Measurements from ENCODE around the gene EN2.

EN2 gene

GRCh38 chr7:155491812-155492211 is 33.9 kb downstream of the EN2 start:
- H3K27ac ChIP-seq, result no peak overlapping the region
- TF ChIP-seq CTCF (conservative IDR thresholded peaks at IDR 0.05), result no peak

- no peak for TF ChIP-seq CTCF (conservative IDR thresholded peaks at IDR 0.05)
- H3K27ac ChIP-seq, result no peak overlapping the region
These were observed 36.0 kb downstream of the EN2 start for GRCh38 chr7:155493744-155494538.

- H3K27ac ChIP-seq, result no peak overlapping the region
- no peak for TF ChIP-seq CTCF (conservative IDR thresholded peaks at IDR 0.05)
These were observed 36.6 kb downstream of the EN2 start for GRCh38 chr7:155494551-155494950.

GRCh38 chr7:155495440-155496248 is 37.7 kb downstream of the EN2 start:
- no peak overlapping the region; the same call in 1 of the 2 replicates for H3K27ac ChIP-seq
- TF ChIP-seq CTCF (conservative IDR thresholded peaks at IDR 0.05), result no peak

GRCh38 chr7:155496267-155497005 is 38.5 kb downstream of the EN2 start:
- H3K27ac ChIP-seq, result no peak overlapping the region
- no peak for TF ChIP-seq CTCF (conservative IDR thresholded peaks at IDR 0.05)

- no peak for TF ChIP-seq CTCF (conservative IDR thresholded peaks at IDR 0.05)
- no peak overlapping the region for H3K27ac ChIP-seq
These were observed 39.4 kb downstream of the EN2 start for GRCh38 chr7:155497149-155497901.

All from VCaP (cell line).